ENCODE data around the gene GCNT2.

GCNT2 gene

GRCh38 chr6:10521104-10521808, at the start of gene GCNT2:
Gene GCNT2, plus strand, starts transcription at chr6:10521351. Its CDS starts 7,561 bp downstream, at chr6:10528912.
- Histone ChIP-seq H3K36me3 (ENCODE audit: insufficient read depth, low read length) (no peaks in the 10 kb centered on the region), H2AFZ (ENCODE audit: low read length) (peak within 1 kb of the TSS; percentile 52; the same call in 1 of the 2 replicates), H3F3A (ENCODE audit: insufficient read depth, low read length) (no peaks in the 10 kb centered on the region; the same call in 1 of the 2 replicates), H3K9ac (ENCODE audit: low read length) (peak within 1 kb of the TSS; percentile 47), H3K4me3 (ENCODE audit: low read depth, low read length, poor library complexity, severe bottlenecking) (peak within 1 kb of the TSS; percentile 40), H3K9me2 (ENCODE audit: low read depth, low read length) (no peaks in the 10 kb centered on the region), H4K20me1 (ENCODE audit: insufficient read depth, low read length) (no peaks in the 10 kb centered on the region), H3K9me3 (ENCODE audit: low read length) (no peaks in the 10 kb centered on the region), H3K79me2 (ENCODE audit: insufficient read depth, low read length) (no peaks in the 10 kb centered on the region), H3K27ac (ENCODE audit: low read depth, low read length, poor library complexity, severe bottlenecking) (peak within 1 kb of the TSS; percentile 68), H3K4me2 (ENCODE audit: low read length) (peak within 1 kb of the TSS; percentile 70), H3K4me1 (ENCODE audit: insufficient read depth, low read length, severe bottlenecking) (peaks cover 46% of the 10 kb centered on the region), H3K27me3 (ENCODE audit: insufficient read depth, low read length) (no peaks in the 10 kb centered on the region)
- TF ChIP-seq CTCF (IDR thresholded peaks at IDR 0.05; ENCODE audit: low read length): no peak
- TF ChIP-seq EZH2 (IDR thresholded peaks at IDR 0.05; ENCODE audit: borderline replicate concordance, low read length): no peak

- H3K9me3 ChIP-seq (ENCODE audit: low read length): no peaks in the 10 kb centered on the region
- H3K9me2 ChIP-seq (ENCODE audit: low read depth, low read length): no peaks in the 10 kb centered on the region
- H3K79me2 ChIP-seq (ENCODE audit: insufficient read depth, low read length): no peaks in the 10 kb centered on the region
Observed at GRCh38 chr6:10472634-10473033, 48.5 kb upstream of the GCNT2 start.

GRCh38 chr6:10478187-10479040, 42.7 kb upstream of the GCNT2 start:
- Histone ChIP-seq H3K27me3 (ENCODE audit: insufficient read depth, low read length) (no peaks in the 10 kb centered on the region), H3K4me1 (ENCODE audit: insufficient read depth, low read length, severe bottlenecking) (no peaks in the 10 kb centered on the region), H3K9ac (ENCODE audit: low read length) (no peak overlapping the region), H3K4me3 (ENCODE audit: low read depth, low read length, poor library complexity, severe bottlenecking) (no peak overlapping the region), H3K27ac (ENCODE audit: low read depth, low read length, poor library complexity, severe bottlenecking) (no peak overlapping the region), H4K20me1 (ENCODE audit: insufficient read depth, low read length) (no peaks in the 10 kb centered on the region), H3K36me3 (ENCODE audit: insufficient read depth, low read length) (no peaks in the 10 kb centered on the region), H3K79me2 (ENCODE audit: insufficient read depth, low read length) (no peaks in the 10 kb centered on the region), H3K4me2 (ENCODE audit: low read length) (no peak overlapping the region), H3F3A (ENCODE audit: insufficient read depth, low read length) (no peaks in the 10 kb centered on the region), H3K9me2 (ENCODE audit: low read depth, low read length) (no peaks in the 10 kb centered on the region), H3K9me3 (ENCODE audit: low read length) (no peaks in the 10 kb centered on the region), H2AFZ (ENCODE audit: low read length) (no peak overlapping the region)
- TF ChIP-seq CTCF (IDR thresholded peaks at IDR 0.05; ENCODE audit: low read length): peak; percentile 75; the same call in 1 of the 2 replicates
- no peak for TF ChIP-seq EZH2 (IDR thresholded peaks at IDR 0.05; ENCODE audit: borderline replicate concordance, low read length)

More at GRCh38 chr6:10472634-10473033, 48.5 kb upstream of the GCNT2 start:
- Histone ChIP-seq H4K20me1 (ENCODE audit: insufficient read depth, low read length) (no peaks in the 10 kb centered on the region), H3K27ac (ENCODE audit: low read depth, low read length, poor library complexity, severe bottlenecking) (no peak overlapping the region), H3K4me1 (ENCODE audit: insufficient read depth, low read length, severe bottlenecking) (no peaks in the 10 kb centered on the region), H3K36me3 (ENCODE audit: insufficient read depth, low read length) (no peaks in the 10 kb centered on the region), H3F3A (ENCODE audit: insufficient read depth, low read length) (no peaks in the 10 kb centered on the region), H3K4me2 (ENCODE audit: low read length) (no peak overlapping the region), H3K4me3 (ENCODE audit: low read depth, low read length, poor library complexity, severe bottlenecking) (no peak overlapping the region), H3K27me3 (ENCODE audit: insufficient read depth, low read length) (no peaks in the 10 kb centered on the region), H3K9ac (ENCODE audit: low read length) (no peak overlapping the region), H2AFZ (ENCODE audit: low read length) (no peak overlapping the region)
- TF ChIP-seq CTCF (IDR thresholded peaks at IDR 0.05; ENCODE audit: low read length) (no peak), EZH2 (IDR thresholded peaks at IDR 0.05; ENCODE audit: borderline replicate concordance, low read length) (no peak)
